Measurements from ENCODE around the gene ITGAE.
A peak's percentile ranks its signal among the peaks of the same experiment; 100 is the strongest.

DNA sequence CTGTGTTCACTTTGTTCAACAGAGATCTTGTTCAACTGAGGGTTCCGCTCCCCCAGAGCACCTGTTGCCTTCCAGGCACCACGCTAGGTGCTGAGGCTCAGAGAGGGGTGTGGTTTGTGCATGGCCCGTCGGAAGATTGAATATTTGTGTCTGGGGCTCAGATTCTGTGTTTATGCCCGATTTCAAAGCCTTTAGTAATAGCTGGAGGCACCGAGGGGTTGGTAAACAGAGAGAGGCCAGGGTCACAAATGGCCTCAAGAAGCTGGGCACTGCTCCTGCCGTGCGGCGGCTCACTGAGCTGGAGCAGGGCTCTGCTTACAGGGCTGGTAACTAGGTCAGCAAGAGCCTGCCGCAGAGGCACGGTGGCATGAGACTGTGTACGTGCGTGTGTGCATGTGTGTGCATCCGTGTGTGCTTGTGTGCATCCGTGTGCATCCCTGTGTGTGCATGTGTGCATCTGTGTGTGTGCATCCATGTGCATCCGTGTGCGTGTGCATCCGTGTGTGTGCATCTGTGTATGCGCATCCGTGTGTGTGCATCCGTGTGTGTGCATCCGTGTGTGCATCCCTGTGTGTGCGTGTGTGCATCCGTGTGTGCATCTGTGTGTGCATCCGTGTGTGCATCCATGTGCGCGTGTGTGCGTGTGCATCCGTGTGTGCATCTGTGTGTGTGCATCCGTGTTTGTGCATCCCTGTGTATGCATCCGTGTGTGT is 5.4 kb downstream of the ITGAE start:
- TF ChIP-seq, protein P1, sequence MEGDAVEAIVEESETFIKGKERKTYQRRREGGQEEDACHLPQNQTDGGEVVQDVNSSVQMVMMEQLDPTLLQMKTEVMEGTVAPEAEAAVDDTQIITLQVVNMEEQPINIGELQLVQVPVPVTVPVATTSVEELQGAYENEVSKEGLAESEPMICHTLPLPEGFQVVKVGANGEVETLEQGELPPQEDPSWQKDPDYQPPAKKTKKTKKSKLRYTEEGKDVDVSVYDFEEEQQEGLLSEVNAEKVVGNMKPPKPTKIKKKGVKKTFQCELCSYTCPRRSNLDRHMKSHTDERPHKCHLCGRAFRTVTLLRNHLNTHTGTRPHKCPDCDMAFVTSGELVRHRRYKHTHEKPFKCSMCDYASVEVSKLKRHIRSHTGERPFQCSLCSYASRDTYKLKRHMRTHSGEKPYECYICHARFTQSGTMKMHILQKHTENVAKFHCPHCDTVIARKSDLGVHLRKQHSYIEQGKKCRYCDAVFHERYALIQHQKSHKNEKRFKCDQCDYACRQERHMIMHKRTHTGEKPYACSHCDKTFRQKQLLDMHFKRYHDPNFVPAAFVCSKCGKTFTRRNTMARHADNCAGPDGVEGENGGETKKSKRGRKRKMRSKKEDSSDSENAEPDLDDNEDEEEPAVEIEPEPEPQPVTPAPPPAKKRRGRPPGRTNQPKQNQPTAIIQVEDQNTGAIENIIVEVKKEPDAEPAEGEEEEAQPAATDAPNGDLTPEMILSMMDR (IDR thresholded peaks at IDR 0.05), result no peak
- TF ChIP-seq SIN3A (IDR thresholded peaks at IDR 0.05; ENCODE audit: borderline replicate concordance, insufficient read depth, low read depth, low read length) (no peak), POLR2AphosphoS5 (IDR thresholded peaks at IDR 0.05; ENCODE audit: low read depth, low read length) (no peak)
- TF ChIP-seq, protein P2, sequence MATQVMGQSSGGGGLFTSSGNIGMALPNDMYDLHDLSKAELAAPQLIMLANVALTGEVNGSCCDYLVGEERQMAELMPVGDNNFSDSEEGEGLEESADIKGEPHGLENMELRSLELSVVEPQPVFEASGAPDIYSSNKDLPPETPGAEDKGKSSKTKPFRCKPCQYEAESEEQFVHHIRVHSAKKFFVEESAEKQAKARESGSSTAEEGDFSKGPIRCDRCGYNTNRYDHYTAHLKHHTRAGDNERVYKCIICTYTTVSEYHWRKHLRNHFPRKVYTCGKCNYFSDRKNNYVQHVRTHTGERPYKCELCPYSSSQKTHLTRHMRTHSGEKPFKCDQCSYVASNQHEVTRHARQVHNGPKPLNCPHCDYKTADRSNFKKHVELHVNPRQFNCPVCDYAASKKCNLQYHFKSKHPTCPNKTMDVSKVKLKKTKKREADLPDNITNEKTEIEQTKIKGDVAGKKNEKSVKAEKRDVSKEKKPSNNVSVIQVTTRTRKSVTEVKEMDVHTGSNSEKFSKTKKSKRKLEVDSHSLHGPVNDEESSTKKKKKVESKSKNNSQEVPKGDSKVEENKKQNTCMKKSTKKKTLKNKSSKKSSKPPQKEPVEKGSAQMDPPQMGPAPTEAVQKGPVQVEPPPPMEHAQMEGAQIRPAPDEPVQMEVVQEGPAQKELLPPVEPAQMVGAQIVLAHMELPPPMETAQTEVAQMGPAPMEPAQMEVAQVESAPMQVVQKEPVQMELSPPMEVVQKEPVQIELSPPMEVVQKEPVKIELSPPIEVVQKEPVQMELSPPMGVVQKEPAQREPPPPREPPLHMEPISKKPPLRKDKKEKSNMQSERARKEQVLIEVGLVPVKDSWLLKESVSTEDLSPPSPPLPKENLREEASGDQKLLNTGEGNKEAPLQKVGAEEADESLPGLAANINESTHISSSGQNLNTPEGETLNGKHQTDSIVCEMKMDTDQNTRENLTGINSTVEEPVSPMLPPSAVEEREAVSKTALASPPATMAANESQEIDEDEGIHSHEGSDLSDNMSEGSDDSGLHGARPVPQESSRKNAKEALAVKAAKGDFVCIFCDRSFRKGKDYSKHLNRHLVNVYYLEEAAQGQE (IDR thresholded peaks at IDR 0.05; ENCODE audit: insufficient read depth in 1 of 2, low read depth in 2 of 2, low read length in 1 of 2), result peak in 1 of 2 experiments; percentile 41; a peak in 1 of 4 replicates

Data from Panc1 (cell line).